HepG2 (cell line): ENCODE measurements around the gene CREB3. TPM values are rescaled to one million over a fixed set of nuclear protein-coding genes. Genes with fewer than 3 reads are reported as not detected.

Experiments used
- AGO2 ChIP-seq: fragments of 200-400 bp; formaldehyde crosslinking; optimal IDR thresholded peaks from 2 replicates; pipeline ENCODE3; 2017; ENCODE audit warnings: mild to moderate bottlenecking, low read depth, low read length, moderate library complexity
- ATAD3A ChIP-seq: sonication (generic); formaldehyde crosslinking; IDR thresholded peaks from 2 replicates; pipeline ENCODE4 v1.4.0; 2020; ENCODE audit warnings: missing genetic modification reagents
- ATF3 ChIP-seq: sonication (generic); formaldehyde crosslinking; IDR thresholded peaks from 2 replicates; pipeline ENCODE4 v1.4.0; 2020; ENCODE audit warnings: missing genetic modification reagents
- HES4 ChIP-seq: sonication (generic); formaldehyde crosslinking; IDR thresholded peaks from 2 replicates; pipeline ENCODE4 v1.9.0; 2021; ENCODE audit warnings: mild to moderate bottlenecking, missing genetic modification reagents, borderline replicate concordance
- HNF4G ChIP-seq, 2 experiments: sonication (generic) in 1 of 2; formaldehyde crosslinking in 1 of 2; IDR thresholded peaks; 2 replicates each; pipeline versions ENCODE4 v1.4.0 to v1.6.1; 2011 to 2020; ENCODE audit warnings: borderline replicate concordance in 2 of 2, low read depth in 2 of 2, mild to moderate bottlenecking in 2 of 2, low read length in 1 of 2, missing genetic modification reagents in 1 of 2, moderate library complexity in 1 of 2
- KLF9 ChIP-seq: IDR thresholded peaks from 2 replicates; pipeline ENCODE4 v1.6.1; 2016; ENCODE audit warnings: low read depth
- MAFG ChIP-seq: sonication (generic); formaldehyde crosslinking; IDR thresholded peaks from 2 replicates; pipeline ENCODE4 v1.5.1; 2020; ENCODE audit warnings: mild to moderate bottlenecking, missing genetic modification reagents
- MBD4 ChIP-seq: IDR thresholded peaks from 2 replicates; pipeline ENCODE4 v1.6.1; 2012; ENCODE audit warnings: low read length, inconsistent platforms, borderline replicate concordance
- MLLT10 ChIP-seq: sonication (generic); formaldehyde crosslinking; IDR thresholded peaks from 2 replicates; pipeline ENCODE4 v1.4.0; 2020; ENCODE audit warnings: missing genetic modification reagents
- NR1H2 ChIP-seq: sonication (generic); formaldehyde crosslinking; IDR thresholded peaks from 2 replicates; pipeline ENCODE4 v1.8.1; 2022; ENCODE audit warnings: low read depth, missing genetic modification reagents, borderline replicate concordance
- NR2C2 ChIP-seq: sonication (generic); formaldehyde crosslinking; IDR thresholded peaks from 2 replicates; pipeline ENCODE4 v1.4.0; 2020; ENCODE audit warnings: missing genetic modification reagents, mild to moderate bottlenecking, moderate library complexity, borderline replicate concordance
- NR3C1 ChIP-seq: sonication (generic); formaldehyde crosslinking; IDR thresholded peaks from 2 replicates; pipeline ENCODE4 v1.4.0; 2020; ENCODE audit warnings: missing genetic modification reagents
- PHF8 ChIP-seq: sonication (generic); formaldehyde crosslinking; IDR thresholded peaks from 2 replicates; pipeline ENCODE4 v1.5.0; 2020; ENCODE audit warnings: missing genetic modification reagents
- SP140L ChIP-seq: sonication (generic); formaldehyde crosslinking; IDR thresholded peaks from 2 replicates; pipeline ENCODE4 v1.4.0; 2020; ENCODE audit warnings: missing genetic modification reagents, borderline replicate concordance
- STAT5B ChIP-seq: sonication (generic); formaldehyde crosslinking; IDR thresholded peaks from 2 replicates; pipeline ENCODE4 v1.4.0; 2020; ENCODE audit warnings: missing genetic modification reagents
- THAP11 ChIP-seq: IDR thresholded peaks from 2 replicates; pipeline ENCODE4 v1.6.1; 2016; ENCODE audit warnings: missing biosample characterization, missing genetic modification reagents
- ZNF205 ChIP-seq: IDR thresholded peaks from 2 replicates; pipeline ENCODE4 v1.6.1; 2018; ENCODE audit warnings: missing biosample characterization, missing genetic modification reagents
- ZNF207 ChIP-seq: fragments of 450-650 bp; IDR thresholded peaks from 2 replicates; pipeline ENCODE4 v1.6.1; 2016; ENCODE audit warnings: antibody characterized with exemption, borderline replicate concordance
- ZNF605 ChIP-seq: sonication (generic); formaldehyde crosslinking; IDR thresholded peaks from 2 replicates; pipeline ENCODE4 v1.8.0; 2022; ENCODE audit warnings: mild to moderate bottlenecking, missing genetic modification reagents
- ZNF614 ChIP-seq: IDR thresholded peaks from 2 replicates; pipeline ENCODE4 v1.6.1; 2018; ENCODE audit warnings: missing biosample characterization, missing genetic modification reagents, inconsistent platforms, borderline replicate concordance
- ZNF615 ChIP-seq: sonication (generic); formaldehyde crosslinking; IDR thresholded peaks from 2 replicates; pipeline ENCODE4 v1.5.0; 2020; ENCODE audit warnings: mild to moderate bottlenecking, missing genetic modification reagents, borderline replicate concordance
- ZNF761 ChIP-seq: sonication (generic); formaldehyde crosslinking; conservative IDR thresholded peaks from 2 replicates; pipeline ENCODE4 v1.4.0; 2020; ENCODE audit warnings: mild to moderate bottlenecking, missing genetic modification reagents
- ZXDC ChIP-seq: sonication (generic); formaldehyde crosslinking; IDR thresholded peaks from 2 replicates; pipeline ENCODE4 v1.5.0; 2020; ENCODE audit warnings: mild to moderate bottlenecking, missing genetic modification reagents
- polyA plus RNA-seq, 8 experiments: library from polyadenylated mRNA; depleted of rRNA in 3 of 8; stranded (reverse) in 7 of 8; unstranded in 1 of 8; fragments of >200 nt; fragmentation: Illumina TruSeq in 4 of 8; extraction: Trizol in 4 of 8; gene quantifications; 2 replicates each; pipeline versions ENCODE4 v1.2.1 to v1.2.3, GENCODE V29; 2011 to 2016; ENCODE audit warnings: low read depth in 4 of 8, missing spikeins in 1 of 8, mixed read lengths in 1 of 8; ENCODE audit not compliant: insufficient read depth in 1 of 8
- total RNA-seq, 5 experiments: library from RNA; depleted of rRNA; stranded (reverse); fragments of >200 nt; fragmentation: Illumina TruSeq; extraction: Trizol; gene quantifications; 2 replicates each; pipeline ENCODE4 v1.2.3, GENCODE V29; 2016; ENCODE audit warnings: low read depth in 1 of 5
- TF ChIP-seq, protein P1 (sequence below): sonication (generic); formaldehyde crosslinking; IDR thresholded peaks from 2 replicates; pipeline ENCODE4 v1.8.1; 2022; ENCODE audit warnings: low read depth, mild to moderate bottlenecking, missing genetic modification reagents

Gene CREB3
- total and polyA plus RNA-seq, 2 of the 13 experiments (the other 11 are each of a cell fraction or from before 2014, with no cell fraction given) = 11.1 to 34.2 TPM

DNA sequence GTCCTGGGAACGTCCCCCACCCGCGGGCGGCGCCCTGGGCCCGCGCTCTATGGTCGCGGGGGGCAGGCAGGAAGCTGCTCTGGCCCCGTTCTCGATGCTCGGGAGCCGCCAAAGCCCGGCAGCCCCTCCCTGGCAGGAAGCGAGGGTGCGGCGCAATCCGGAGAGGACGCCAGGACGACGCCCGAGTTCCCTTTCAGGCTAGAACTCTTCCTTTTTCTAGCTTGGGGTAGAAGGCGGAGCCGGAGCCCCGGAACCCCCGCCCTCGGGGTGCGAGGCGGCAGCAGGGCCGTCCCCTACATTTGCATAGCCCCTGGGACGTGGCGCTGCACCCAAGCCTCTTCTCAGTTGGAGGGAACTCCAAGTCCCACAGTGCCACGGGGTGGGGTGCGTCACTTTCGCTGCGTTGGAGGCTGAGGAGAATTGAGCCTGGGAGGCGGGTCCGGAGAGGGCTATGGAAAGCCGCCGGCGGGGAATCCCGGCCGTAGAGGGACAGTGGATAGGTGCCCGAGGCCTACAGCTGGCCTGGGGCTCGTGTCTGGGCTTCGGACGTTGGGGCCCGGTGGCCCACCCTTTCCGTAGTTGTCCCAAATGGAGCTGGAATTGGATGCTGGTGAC lies at the start of gene CREB3, which contains the start of gene TLN1 (continued):
- no peak for TF ChIP-seq ZXDC
- TF ChIP-seq MAFG (CRISPR knock-in tag) = no peak
- no peak for TF ChIP-seq MBD4
- no peak for TF ChIP-seq STAT5B (CRISPR knock-in tag)
- TF ChIP-seq ATF3 (CRISPR knock-in tag) = no peak; the same call in 1 of the 2 replicates
- peak; percentile 61; the same call in 1 of the 2 replicates for TF ChIP-seq ZNF614 (CRISPR knock-in tag)
- TF ChIP-seq NR2C2 = peak; percentile 87
- TF ChIP-seq, protein P1, sequence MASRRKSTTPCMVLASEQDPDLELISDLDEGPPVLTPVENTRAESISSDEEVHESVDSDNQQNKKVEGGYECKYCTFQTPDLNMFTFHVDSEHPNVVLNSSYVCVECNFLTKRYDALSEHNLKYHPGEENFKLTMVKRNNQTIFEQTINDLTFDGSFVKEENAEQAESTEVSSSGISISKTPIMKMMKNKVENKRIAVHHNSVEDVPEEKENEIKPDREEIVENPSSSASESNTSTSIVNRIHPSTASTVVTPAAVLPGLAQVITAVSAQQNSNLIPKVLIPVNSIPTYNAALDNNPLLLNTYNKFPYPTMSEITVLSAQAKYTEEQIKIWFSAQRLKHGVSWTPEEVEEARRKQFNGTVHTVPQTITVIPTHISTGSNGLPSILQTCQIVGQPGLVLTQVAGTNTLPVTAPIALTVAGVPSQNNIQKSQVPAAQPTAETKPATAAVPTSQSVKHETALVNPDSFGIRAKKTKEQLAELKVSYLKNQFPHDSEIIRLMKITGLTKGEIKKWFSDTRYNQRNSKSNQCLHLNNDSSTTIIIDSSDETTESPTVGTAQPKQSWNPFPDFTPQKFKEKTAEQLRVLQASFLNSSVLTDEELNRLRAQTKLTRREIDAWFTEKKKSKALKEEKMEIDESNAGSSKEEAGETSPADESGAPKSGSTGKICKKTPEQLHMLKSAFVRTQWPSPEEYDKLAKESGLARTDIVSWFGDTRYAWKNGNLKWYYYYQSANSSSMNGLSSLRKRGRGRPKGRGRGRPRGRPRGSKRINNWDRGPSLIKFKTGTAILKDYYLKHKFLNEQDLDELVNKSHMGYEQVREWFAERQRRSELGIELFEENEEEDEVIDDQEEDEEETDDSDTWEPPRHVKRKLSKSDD (CRISPR knock-in tag) = peak; percentile 45
- TF ChIP-seq HNF4G (IDR thresholded peaks at IDR 0.05; ENCODE audit: borderline replicate concordance, low read depth, low read length) = no peak
- TF ChIP-seq HNF4G (CRISPR knock-in tag; IDR thresholded peaks at IDR 0.05; ENCODE audit: borderline replicate concordance, low read depth) = peak; percentile 43; the same call in 1 of the 2 replicates
- peak; percentile 58; the same call in 1 of the 2 replicates for TF ChIP-seq ZNF605
- TF ChIP-seq ZNF205 = peak; percentile 45; the same call in 1 of the 2 replicates
- no peak for TF ChIP-seq NR3C1 (CRISPR knock-in tag)
- no peak for TF ChIP-seq ZNF615 (CRISPR knock-in tag)
- TF ChIP-seq AGO2 = peak; percentile 87
- peak; percentile 97 for TF ChIP-seq THAP11 (CRISPR knock-in tag)
- no peak for TF ChIP-seq MLLT10 (CRISPR knock-in tag)
- TF ChIP-seq KLF9 (CRISPR knock-in tag) = no peak
- TF ChIP-seq HES4 (CRISPR knock-in tag) = no peak
- no peak for TF ChIP-seq SP140L (CRISPR knock-in tag)
- TF ChIP-seq ZNF207 = no peak
- TF ChIP-seq PHF8 (CRISPR knock-in tag) = peak; percentile 80
- no peak for TF ChIP-seq ZNF761 (CRISPR knock-in tag)
- TF ChIP-seq ATAD3A = no peak
- no peak for TF ChIP-seq NR1H2 (CRISPR knock-in tag)
